GM12801 (cell line): ENCODE results near the gene RHOC.

Experiments used
- CTCF ChIP-seq: IDR thresholded peaks from one replicate; pipeline ENCODE4 v1.5.1; 2011; ENCODE audit warnings: control low read depth; ENCODE audit not compliant: insufficient read length; ENCODE audit errors: extremely low read depth

RHOC gene

GRCh38 chr1:112713466-112714312 lies 6.8 kb upstream of the RHOC start:
- no peak for TF ChIP-seq CTCF

GRCh38 chr1:112712701-112713128 lies 5.8 kb upstream of the RHOC start:
- no peak for TF ChIP-seq CTCF

GRCh38 chr1:112712191-112712590 lies 5.3 kb upstream of the RHOC start:
- TF ChIP-seq CTCF = no peak

- TF ChIP-seq CTCF = no peak
These were observed 4.7 kb upstream of the RHOC start for GRCh38 chr1:112711670-112712069.

- TF ChIP-seq CTCF = no peak
These were observed 4.1 kb upstream of the RHOC start for GRCh38 chr1:112711041-112711440.

- no peak for TF ChIP-seq CTCF
These were observed 3.7 kb upstream of the RHOC start for GRCh38 chr1:112710586-112710985.

GRCh38 chr1:112710159-112710558 lies 3.2 kb upstream of the RHOC start:
- no peak for TF ChIP-seq CTCF
